GM13977 (cell line): Measurements from ENCODE around the gene REPS1.

Experiments
- DNase-seq: peaks from one replicate; pipeline ENCODE4 v3.0.0; 2012; ENCODE audit warnings: low spot score
- in situ Hi-C: fragments of 300-500 bp; cut with MboI; formaldehyde crosslinking; loops from one replicate; pipeline ENCODE4 v1.12.0; 2022; ENCODE audit warnings: low sequenced_read_pairs, low pct_unique_long_range_greater_than_20kb, mixed read lengths, inconsistent platforms; ENCODE audit not compliant: unreplicated experiment
- TF ChIP-seq, protein P1 (sequence below): IDR thresholded peaks from 2 replicates; pipeline ENCODE4 v1.5.1; 2012; ENCODE audit warnings: mild to moderate bottlenecking, control low read depth; ENCODE audit not compliant: insufficient read depth; ENCODE audit errors: extremely low read depth, missing control alignments

Gene REPS1

DNA sequence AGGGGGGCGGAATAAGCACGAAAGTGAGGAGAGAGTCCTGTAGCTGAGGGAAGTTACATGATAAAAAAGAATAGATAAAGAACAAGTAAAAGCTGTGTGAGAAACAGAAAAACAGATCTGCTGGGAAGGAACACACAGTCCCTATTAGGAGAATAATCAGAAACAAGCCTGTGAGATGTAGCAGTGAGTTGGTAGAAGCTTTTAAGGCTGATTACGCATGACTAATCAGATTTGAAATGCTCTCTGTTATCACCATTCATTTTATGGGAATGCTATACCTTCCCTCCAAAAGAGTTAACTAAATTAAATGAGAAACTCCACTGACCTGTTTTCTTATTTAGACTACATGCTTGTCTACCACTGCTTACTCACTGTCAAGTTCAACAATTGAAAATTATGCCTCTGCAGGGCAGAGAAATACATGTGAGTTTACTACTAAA is 15.8 kb downstream of the REPS1 start:
- DNase-seq, result no peak
- TF ChIP-seq, protein P1, sequence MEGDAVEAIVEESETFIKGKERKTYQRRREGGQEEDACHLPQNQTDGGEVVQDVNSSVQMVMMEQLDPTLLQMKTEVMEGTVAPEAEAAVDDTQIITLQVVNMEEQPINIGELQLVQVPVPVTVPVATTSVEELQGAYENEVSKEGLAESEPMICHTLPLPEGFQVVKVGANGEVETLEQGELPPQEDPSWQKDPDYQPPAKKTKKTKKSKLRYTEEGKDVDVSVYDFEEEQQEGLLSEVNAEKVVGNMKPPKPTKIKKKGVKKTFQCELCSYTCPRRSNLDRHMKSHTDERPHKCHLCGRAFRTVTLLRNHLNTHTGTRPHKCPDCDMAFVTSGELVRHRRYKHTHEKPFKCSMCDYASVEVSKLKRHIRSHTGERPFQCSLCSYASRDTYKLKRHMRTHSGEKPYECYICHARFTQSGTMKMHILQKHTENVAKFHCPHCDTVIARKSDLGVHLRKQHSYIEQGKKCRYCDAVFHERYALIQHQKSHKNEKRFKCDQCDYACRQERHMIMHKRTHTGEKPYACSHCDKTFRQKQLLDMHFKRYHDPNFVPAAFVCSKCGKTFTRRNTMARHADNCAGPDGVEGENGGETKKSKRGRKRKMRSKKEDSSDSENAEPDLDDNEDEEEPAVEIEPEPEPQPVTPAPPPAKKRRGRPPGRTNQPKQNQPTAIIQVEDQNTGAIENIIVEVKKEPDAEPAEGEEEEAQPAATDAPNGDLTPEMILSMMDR, result no peak
- in situ Hi-C loops, result no loop called here

DNA sequence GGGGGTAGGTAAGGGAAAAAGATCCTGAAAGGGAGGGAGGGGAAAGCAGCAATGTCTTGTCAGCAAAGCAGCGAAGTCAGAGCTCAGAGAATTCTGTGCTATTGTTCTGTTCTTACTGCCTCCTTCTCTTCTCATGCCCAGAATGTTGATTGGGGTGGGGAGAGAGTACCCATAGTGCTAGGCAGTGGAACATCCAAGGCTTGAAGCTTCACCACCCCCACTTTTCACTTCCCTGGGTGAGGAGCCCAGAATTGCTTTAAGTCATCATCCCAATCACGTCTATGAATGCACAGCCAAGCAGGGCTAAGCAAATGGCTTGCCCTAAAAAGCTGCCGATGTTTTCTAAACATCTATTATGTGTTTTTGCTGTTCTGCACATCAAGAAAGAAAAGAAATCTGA is 16.5 kb downstream of the REPS1 start:
- DNase-seq, result no peak
- TF ChIP-seq, protein P1, result no peak
- in situ Hi-C loops, result no loop called here

DNA sequence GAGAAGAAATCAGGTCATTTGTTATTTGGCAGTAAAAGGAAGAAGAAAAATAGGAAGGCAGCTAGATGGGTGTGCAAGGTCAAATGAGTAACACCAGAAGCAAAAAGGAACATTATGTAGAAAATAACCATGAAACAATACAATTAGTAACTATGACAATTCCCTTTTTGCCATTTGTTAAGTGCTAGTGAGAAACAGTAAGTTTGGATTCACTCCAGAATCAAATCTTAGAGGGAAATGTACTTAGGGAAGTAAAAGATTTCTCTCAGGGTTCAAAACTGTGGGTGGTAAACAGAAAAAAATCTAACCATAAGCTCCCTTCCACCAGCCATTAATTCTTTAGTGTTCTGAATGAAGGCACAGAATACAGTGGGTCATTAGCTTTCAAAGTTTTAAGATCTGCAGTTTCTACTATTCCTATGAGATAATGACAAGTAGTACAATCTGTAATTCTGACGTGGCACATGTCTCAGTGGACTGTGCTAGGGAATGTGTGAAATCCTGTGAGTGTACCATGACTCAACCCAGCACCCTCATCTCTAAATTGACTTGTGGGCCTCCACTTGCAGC is 17.1 kb downstream of the REPS1 start:
- in situ Hi-C loops, result no loop called here
- TF ChIP-seq, protein P1, result no peak
- DNase-seq, result no peak

DNA sequence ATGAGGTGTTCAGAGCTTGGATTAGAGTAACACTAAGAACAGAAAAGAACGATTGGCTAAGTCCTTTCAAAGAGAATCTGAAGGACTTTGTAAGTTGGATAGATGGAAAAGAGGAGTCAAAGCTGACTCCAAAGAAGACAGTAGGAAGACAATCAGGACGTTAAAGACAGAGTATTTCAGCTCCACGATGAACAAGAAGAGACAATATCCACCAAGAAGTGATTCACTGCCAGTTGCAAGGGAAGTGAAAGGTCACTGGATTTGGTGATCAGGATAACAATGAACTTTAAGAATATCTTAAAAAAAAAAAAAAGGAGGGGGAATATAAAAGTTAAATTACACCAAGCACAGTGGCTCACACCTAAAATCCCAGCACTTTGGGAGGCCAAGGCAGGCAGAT is 17.9 kb downstream of the REPS1 start:
- TF ChIP-seq, protein P1, result no peak
- in situ Hi-C loops, result no loop called here
- no peak for DNase-seq

DNA sequence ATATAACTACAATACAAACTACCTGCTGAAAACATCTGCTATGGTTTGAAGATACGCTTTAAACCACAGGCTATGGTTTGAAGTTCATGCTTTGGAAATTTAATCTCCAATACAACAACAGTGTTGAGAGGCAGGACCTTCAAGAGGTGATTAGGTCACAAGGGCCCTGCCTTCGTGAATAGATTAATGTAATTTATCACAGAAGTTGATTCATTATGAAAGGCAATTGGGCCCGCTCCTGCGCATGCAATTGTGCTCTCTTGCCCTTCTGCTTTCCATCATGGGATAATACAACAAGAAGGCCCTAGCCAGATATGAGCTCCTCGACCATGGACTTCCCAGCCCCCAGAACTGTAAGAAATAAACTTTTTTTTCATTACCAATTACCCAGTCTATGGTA is 21.2 kb downstream of the REPS1 start:
- in situ Hi-C loops, result no loop called here

DNA sequence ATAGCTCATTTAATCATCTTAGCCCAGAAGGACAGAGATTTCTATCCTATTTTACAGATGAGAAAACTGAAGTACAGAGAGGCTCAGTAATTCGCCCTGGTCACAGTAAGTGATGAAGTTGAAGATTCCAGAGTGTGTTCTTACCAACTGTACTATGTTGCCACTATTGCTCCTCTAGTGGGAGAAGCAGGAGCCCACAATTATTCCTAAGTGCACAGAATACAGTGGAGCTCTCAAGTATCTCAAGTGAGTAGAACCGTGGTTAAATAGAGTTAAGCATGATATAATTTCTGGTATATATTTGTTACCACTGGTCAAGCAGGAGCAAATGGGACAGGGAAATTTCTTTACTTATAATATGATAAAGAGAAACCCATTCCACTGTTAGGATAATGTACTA is 22.1 kb downstream of the REPS1 start:
- DNase-seq, result no peak
- in situ Hi-C loops, result no loop called here
- TF ChIP-seq, protein P1, result no peak

More for the DNA sequence above, 21.2 kb downstream of the REPS1 start:
- DNase-seq, result no peak
- TF ChIP-seq, protein P1, result no peak
